HEK293T (cell line): ENCODE data around the gene MYLK.

Experiments used
- CTCF ChIA-PET: fragments of 350-600 bp; formaldehyde crosslinking; extraction: SDS; loops from one replicate; lab custom pipeline; 2021; ENCODE audit warnings: antibody characterized with exemption, inconsistent platforms; lab: Yijun Ruan, JAX
- POLR2A ChIA-PET: fragments of 350-600 bp; formaldehyde crosslinking; extraction: SDS; loops from one replicate; lab custom pipeline; 2020; ENCODE audit warnings: antibody characterized with exemption, inconsistent platforms; lab: Yijun Ruan, JAX
- DNase-seq: peaks from one replicate; pipeline ENCODE4 v3.0.0; 2012; ENCODE audit warnings: mixed read lengths; ENCODE audit errors: extremely low spot score
- ARNT ChIP-seq: fragments of 450-650 bp; IDR thresholded peaks from 2 replicates; pipeline ENCODE4 v1.6.1; 2017; ENCODE audit warnings: mild to moderate bottlenecking
- BHLHE40 ChIP-seq: fragments of 450-650 bp; IDR thresholded peaks from 2 replicates; pipeline ENCODE4 v1.6.1; 2016; ENCODE audit warnings: mild to moderate bottlenecking, moderate library complexity, borderline replicate concordance
- CTBP1 ChIP-seq: fragments of 450-650 bp; IDR thresholded peaks from 2 replicates; pipeline ENCODE4 v1.6.1; 2016; ENCODE audit warnings: borderline replicate concordance
- ELF4 ChIP-seq: fragments of 450-650 bp; IDR thresholded peaks from 2 replicates; pipeline ENCODE4 v1.6.1; 2017; ENCODE audit warnings: antibody characterized with exemption
- FOXA1 ChIP-seq: fragments of 450-650 bp; IDR thresholded peaks from 2 replicates; pipeline ENCODE4 v1.6.1; 2016; ENCODE audit warnings: mild to moderate bottlenecking
- FOXK2 ChIP-seq: fragments of 450-650 bp; IDR thresholded peaks from 2 replicates; pipeline ENCODE4 v1.6.1; 2016; ENCODE audit warnings: mild to moderate bottlenecking
- FOXM1 ChIP-seq: fragments of 450-650 bp; IDR thresholded peaks from 2 replicates; pipeline ENCODE4 v1.6.1; 2017; ENCODE audit warnings: mild to moderate bottlenecking, borderline replicate concordance
- HDGF ChIP-seq: fragments of 450-650 bp; IDR thresholded peaks from 2 replicates; pipeline ENCODE4 v1.6.1; 2017; ENCODE audit warnings: antibody characterized with exemption, borderline replicate concordance
- L3MBTL2 ChIP-seq: fragments of 450-650 bp; conservative IDR thresholded peaks from 2 replicates; pipeline ENCODE4 v1.6.1; 2016; ENCODE audit warnings: mild to moderate bottlenecking
- LEF1 ChIP-seq: fragments of 450-650 bp; IDR thresholded peaks from 2 replicates; pipeline ENCODE4 v1.6.1; 2017; ENCODE audit warnings: mild to moderate bottlenecking, borderline replicate concordance
- NFRKB ChIP-seq: fragments of 450-650 bp; IDR thresholded peaks from 2 replicates; pipeline ENCODE4 v1.6.1; 2016; ENCODE audit warnings: mild to moderate bottlenecking, moderate library complexity
- PKNOX1 ChIP-seq: fragments of 450-650 bp; IDR thresholded peaks from 2 replicates; pipeline ENCODE4 v1.6.1; 2016
- SP1 ChIP-seq: fragments of 450-650 bp; IDR thresholded peaks from 2 replicates; pipeline ENCODE4 v1.6.1; 2017
- SUZ12 ChIP-seq: fragments of 450-650 bp; IDR thresholded peaks from 2 replicates; pipeline ENCODE4 v1.6.1; 2016; ENCODE audit warnings: mild to moderate bottlenecking
- TARDBP ChIP-seq: fragments of 450-650 bp; IDR thresholded peaks from 2 replicates; pipeline ENCODE4 v1.6.1; 2016
- ZNF384 ChIP-seq: fragments of 450-650 bp; IDR thresholded peaks from 2 replicates; pipeline ENCODE4 v1.6.1; 2016

The MYLK gene

GRCh38 chr3:123789160-123789559 lies 95.0 kb downstream of the MYLK start:
- DNase-seq, result no peak
- no peak for TF ChIP-seq HDGF
- no peak for TF ChIP-seq LEF1
- TF ChIP-seq PKNOX1, result no peak
- TF ChIP-seq ZNF384, result no peak
- TF ChIP-seq ARNT, result no peak
- POLR2A ChIA-PET, result no interaction called here
- CTCF ChIA-PET, result no interaction called here

GRCh38 chr3:123788710-123789109 lies 95.4 kb downstream of the MYLK start:
- TF ChIP-seq FOXM1 (no peak), NFRKB (no peak), L3MBTL2 (no peak), LEF1 (no peak), HDGF (no peak), SUZ12 (no peak), ARNT (no peak), FOXK2 (no peak), FOXA1 (no peak), SP1 (no peak)
- DNase-seq, result no peak
- ChIA-PET POLR2A (no interaction called here), CTCF (no interaction called here)

GRCh38 chr3:123787133-123787532 lies 97.0 kb downstream of the MYLK start:
- TF ChIP-seq ARNT, result no peak
- TF ChIP-seq BHLHE40, result no peak
- no peak for TF ChIP-seq PKNOX1
- TF ChIP-seq NFRKB, result no peak
- TF ChIP-seq CTBP1, result no peak
- no peak for TF ChIP-seq ZNF384
- no peak for TF ChIP-seq SUZ12
- no peak for TF ChIP-seq LEF1
- no peak for TF ChIP-seq SP1
- TF ChIP-seq ELF4, result no peak
- TF ChIP-seq FOXK2, result no peak
- TF ChIP-seq TARDBP, result no peak
- TF ChIP-seq L3MBTL2, result no peak
- TF ChIP-seq FOXA1, result no peak
- no peak for TF ChIP-seq HDGF
- TF ChIP-seq FOXM1, result no peak
- no peak for DNase-seq
- ChIA-PET POLR2A (no interaction called here), CTCF (no interaction called here)

- TF ChIP-seq LEF1, result no peak
- TF ChIP-seq BHLHE40, result no peak
- no peak for TF ChIP-seq FOXK2
- no peak for TF ChIP-seq CTBP1
- TF ChIP-seq ELF4, result no peak
- TF ChIP-seq ZNF384, result no peak
- TF ChIP-seq L3MBTL2, result no peak
- TF ChIP-seq HDGF, result no peak
- no peak for TF ChIP-seq SUZ12
- TF ChIP-seq FOXM1, result no peak
- no peak for TF ChIP-seq PKNOX1
- TF ChIP-seq ARNT, result no peak
- no peak for TF ChIP-seq TARDBP
- TF ChIP-seq FOXA1, result no peak
- TF ChIP-seq SP1, result no peak
- no peak for TF ChIP-seq NFRKB
- CTCF ChIA-PET, result no interaction called here
- no peak for DNase-seq
- POLR2A ChIA-PET, result no interaction called here
These were observed 98.5 kb downstream of the MYLK start for GRCh38 chr3:123785602-123786001.

- ChIA-PET POLR2A (no interaction called here), CTCF (no interaction called here)
- TF ChIP-seq SP1 (no peak), LEF1 (no peak), HDGF (no peak), FOXM1 (no peak), PKNOX1 (no peak), SUZ12 (no peak), ELF4 (no peak), ARNT (no peak), L3MBTL2 (no peak), NFRKB (no peak), CTBP1 (no peak), FOXK2 (no peak), TARDBP (no peak), ZNF384 (no peak)
- DNase-seq, result no peak
These were observed 100.3 kb downstream of the MYLK start for GRCh38 chr3:123783811-123784210.

GRCh38 chr3:123783050-123783689 lies 101.0 kb downstream of the MYLK start:
- CTCF ChIA-PET, result no interaction called here
- no peak for DNase-seq
- POLR2A ChIA-PET, result no interaction called here
- no peak for TF ChIP-seq SP1
- TF ChIP-seq ELF4, result no peak
- TF ChIP-seq FOXM1, result no peak
